ENCODE results near the gene CASD1.

DNA sequence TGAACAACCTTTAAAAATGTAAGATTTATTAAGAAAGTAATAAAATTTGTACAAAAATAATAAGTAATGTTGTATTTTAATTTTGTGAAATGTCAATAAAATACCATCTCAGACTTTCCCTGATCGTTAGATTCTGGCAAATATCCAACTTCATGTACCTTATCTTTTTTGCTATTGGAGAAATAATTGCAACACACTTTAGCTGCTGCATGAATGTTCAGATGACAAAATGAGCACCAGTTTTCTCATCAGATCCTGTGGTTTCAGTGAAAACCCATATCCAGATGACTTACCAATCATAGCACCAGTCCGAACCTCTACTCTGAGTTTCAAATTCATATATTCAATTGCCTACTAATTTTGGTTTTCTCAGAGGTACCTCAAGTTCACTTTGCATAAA lies 69.9 kb downstream of the CASD1 start:
- TF ChIP-seq EZH2 (IDR thresholded peaks at IDR 0.05) = no peak
- no peak for TF ChIP-seq POLR2AphosphoS5 (IDR thresholded peaks at IDR 0.05; ENCODE audit: borderline replicate concordance, low read depth, low read length)
- no peak for TF ChIP-seq FOXP2 (optimal IDR thresholded peaks at IDR 0.05; ENCODE audit: control extremely low read depth, extremely low read length, insufficient read depth)
